ENCODE results near the gene NR5A2.

NR5A2 gene

GRCh38 chr1:200048244-200048643, 20.7 kb downstream of the NR5A2 start:
- no peak overlapping the region for H2AFZ ChIP-seq (ENCODE audit: low read length)
- H3K9me3 ChIP-seq (ENCODE audit: low read length) = no peaks in the 10 kb centered on the region
- no peak overlapping the region for H3K27ac ChIP-seq (ENCODE audit: low read depth, low read length, poor library complexity, severe bottlenecking)
- H3K9me2 ChIP-seq (ENCODE audit: low read depth, low read length) = no peaks in the 10 kb centered on the region
- H3K79me2 ChIP-seq (ENCODE audit: insufficient read depth, low read length) = no peaks in the 10 kb centered on the region
- H3K36me3 ChIP-seq (ENCODE audit: insufficient read depth, low read length) = no peaks in the 10 kb centered on the region
- no peaks in the 10 kb centered on the region for H3F3A ChIP-seq (ENCODE audit: insufficient read depth, low read length)
- H3K4me1 ChIP-seq (ENCODE audit: insufficient read depth, low read length, severe bottlenecking) = no peaks in the 10 kb centered on the region
- H4K20me1 ChIP-seq (ENCODE audit: insufficient read depth, low read length) = no peaks in the 10 kb centered on the region
- H3K27me3 ChIP-seq (ENCODE audit: insufficient read depth, low read length) = no peaks in the 10 kb centered on the region
- H3K9ac ChIP-seq (ENCODE audit: low read length) = no peak overlapping the region
- no peak overlapping the region for H3K4me3 ChIP-seq (ENCODE audit: low read depth, low read length, poor library complexity, severe bottlenecking)
- no peak overlapping the region for H3K4me2 ChIP-seq (ENCODE audit: low read length)
- no peak for TF ChIP-seq EZH2 (IDR thresholded peaks at IDR 0.05; ENCODE audit: borderline replicate concordance, low read length)
- no peak for TF ChIP-seq CTCF (IDR thresholded peaks at IDR 0.05; ENCODE audit: low read length)

GRCh38 chr1:200049810-200050209, 22.3 kb downstream of the NR5A2 start:
- H3K27ac ChIP-seq (ENCODE audit: low read depth, low read length, poor library complexity, severe bottlenecking) = no peak overlapping the region
- no peak overlapping the region for H2AFZ ChIP-seq (ENCODE audit: low read length)
- no peaks in the 10 kb centered on the region for H4K20me1 ChIP-seq (ENCODE audit: insufficient read depth, low read length)
- no peaks in the 10 kb centered on the region for H3K9me3 ChIP-seq (ENCODE audit: low read length)
- H3K4me2 ChIP-seq (ENCODE audit: low read length) = no peak overlapping the region
- H3K4me3 ChIP-seq (ENCODE audit: low read depth, low read length, poor library complexity, severe bottlenecking) = no peak overlapping the region
- H3K79me2 ChIP-seq (ENCODE audit: insufficient read depth, low read length) = no peaks in the 10 kb centered on the region
- H3K4me1 ChIP-seq (ENCODE audit: insufficient read depth, low read length, severe bottlenecking) = no peaks in the 10 kb centered on the region
- no peaks in the 10 kb centered on the region for H3F3A ChIP-seq (ENCODE audit: insufficient read depth, low read length)
- H3K9me2 ChIP-seq (ENCODE audit: low read depth, low read length) = no peaks in the 10 kb centered on the region
- TF ChIP-seq CTCF (IDR thresholded peaks at IDR 0.05; ENCODE audit: low read length) (no peak), EZH2 (IDR thresholded peaks at IDR 0.05; ENCODE audit: borderline replicate concordance, low read length) (no peak)
- no peak overlapping the region for H3K9ac ChIP-seq (ENCODE audit: low read length)
- no peaks in the 10 kb centered on the region for H3K27me3 ChIP-seq (ENCODE audit: insufficient read depth, low read length)
- no peaks in the 10 kb centered on the region for H3K36me3 ChIP-seq (ENCODE audit: insufficient read depth, low read length)

- no peak overlapping the region for H3K4me3 ChIP-seq (ENCODE audit: low read depth, low read length, poor library complexity, severe bottlenecking)
- no peaks in the 10 kb centered on the region for H3K9me3 ChIP-seq (ENCODE audit: low read length)
- no peaks in the 10 kb centered on the region for H3K36me3 ChIP-seq (ENCODE audit: insufficient read depth, low read length)
- H3K9ac ChIP-seq (ENCODE audit: low read length) = no peak overlapping the region
- H2AFZ ChIP-seq (ENCODE audit: low read length) = no peak overlapping the region
- no peaks in the 10 kb centered on the region for H4K20me1 ChIP-seq (ENCODE audit: insufficient read depth, low read length)
- no peak overlapping the region for H3K27ac ChIP-seq (ENCODE audit: low read depth, low read length, poor library complexity, severe bottlenecking)
- no peaks in the 10 kb centered on the region for H3K9me2 ChIP-seq (ENCODE audit: low read depth, low read length)
- H3K27me3 ChIP-seq (ENCODE audit: insufficient read depth, low read length) = no peaks in the 10 kb centered on the region
- no peaks in the 10 kb centered on the region for H3K4me1 ChIP-seq (ENCODE audit: insufficient read depth, low read length, severe bottlenecking)
- no peaks in the 10 kb centered on the region for H3F3A ChIP-seq (ENCODE audit: insufficient read depth, low read length)
- H3K79me2 ChIP-seq (ENCODE audit: insufficient read depth, low read length) = no peaks in the 10 kb centered on the region
- H3K4me2 ChIP-seq (ENCODE audit: low read length) = no peak overlapping the region
- TF ChIP-seq EZH2 (IDR thresholded peaks at IDR 0.05; ENCODE audit: borderline replicate concordance, low read length) (no peak), CTCF (IDR thresholded peaks at IDR 0.05; ENCODE audit: low read length) (no peak)
Observed at GRCh38 chr1:200051620-200052019, 24.1 kb downstream of the NR5A2 start.

Data from OCI-LY1 (cell line).